Activated CD8-positive, alpha-beta memory T cell treated with anti-CD3 and anti-CD28 coated beads, Interleukin-2, amount 50 U/mL, for 1 hour (primary cell): Measurements from ENCODE around the gene CDT1.
"Not testable (repeated sequence)": the region's sequence is repeated elsewhere in the genome, so short reads cannot be mapped to it uniquely, and the experiment has no call there.

Experiments
- DNase-seq: peaks from one replicate; pipeline ENCODE4 v3.0.0-alpha.2; 2020; ENCODE audit errors: extremely low read depth

CDT1 gene

DNA sequence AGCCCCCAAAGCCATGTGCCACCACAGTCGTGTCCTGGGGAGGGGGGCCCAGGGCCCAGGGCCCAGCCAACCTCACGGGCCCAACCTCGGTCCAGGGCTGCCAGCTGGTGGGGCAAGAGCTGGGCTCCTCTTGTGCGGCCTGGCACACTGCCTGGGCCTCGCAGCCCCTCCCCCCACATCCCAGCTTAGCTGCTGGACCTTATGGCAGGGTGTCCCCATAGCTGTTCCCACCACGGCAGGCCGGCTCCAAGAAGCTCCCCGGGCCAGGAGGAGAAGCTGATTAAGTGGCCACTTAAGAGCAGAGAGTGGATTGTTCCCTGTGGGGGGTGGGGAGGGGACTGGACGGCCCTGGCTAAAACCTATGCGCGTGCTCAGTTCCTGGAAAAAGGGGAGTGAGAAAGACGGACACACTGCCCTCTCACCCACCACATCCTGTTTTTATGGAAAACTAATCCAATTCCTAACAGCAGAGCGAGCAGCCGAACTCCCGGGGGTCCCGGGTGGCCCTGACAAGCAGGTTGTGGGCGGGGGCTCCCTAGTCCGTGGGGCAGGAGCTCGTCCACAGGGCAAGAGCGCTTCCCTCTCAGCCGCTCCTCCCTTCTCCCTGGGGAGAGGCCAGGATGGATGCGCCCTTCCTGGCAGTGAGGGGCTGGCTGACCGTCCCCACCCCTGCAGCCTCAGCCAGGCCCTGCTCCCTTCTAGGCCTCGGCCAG is 35.4 kb upstream of the CDT1 start:
- DNase-seq: no peak

DNA sequence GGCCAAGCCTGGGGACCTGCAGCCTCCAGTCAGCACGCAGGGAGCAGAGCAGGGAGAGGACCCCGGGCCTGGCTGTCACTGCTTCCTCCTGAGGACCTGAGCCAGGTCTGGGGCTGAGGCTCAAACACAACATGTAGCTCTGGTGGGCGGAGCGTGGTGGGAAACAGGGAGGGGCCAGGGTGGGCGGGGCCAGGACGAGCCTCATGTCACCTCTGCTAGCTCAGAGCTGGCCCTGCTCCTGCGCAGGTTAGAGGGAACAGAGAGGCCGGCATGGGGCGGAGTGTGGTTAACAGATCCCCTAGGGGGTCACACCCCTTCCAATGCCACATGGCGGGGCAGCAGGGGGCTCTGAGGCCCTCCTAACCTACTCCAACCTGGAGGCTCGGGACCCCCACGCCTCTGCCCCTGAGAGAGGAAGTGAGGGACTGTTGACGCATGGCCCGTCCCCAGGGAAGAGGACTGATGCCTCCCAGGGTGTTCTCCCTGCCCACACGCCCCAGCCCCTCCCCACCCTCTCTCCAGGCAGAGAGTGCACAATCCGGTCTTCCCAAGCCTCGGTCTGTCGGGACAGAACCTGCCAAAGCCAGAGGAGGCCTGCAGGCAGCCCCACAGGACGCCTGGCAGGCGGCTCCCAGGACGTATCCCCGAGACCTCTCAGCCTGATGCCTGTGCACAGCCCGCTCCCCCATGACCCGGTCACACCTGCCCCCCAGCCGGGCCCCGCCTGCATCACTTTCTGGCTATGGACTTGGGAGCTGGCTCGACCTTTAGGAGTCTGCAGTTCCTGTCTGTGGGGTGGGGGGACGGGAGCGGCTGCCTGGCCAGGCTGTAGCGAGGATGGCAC is 33.8 kb upstream of the CDT1 start:
- DNase-seq: no peak

DNA sequence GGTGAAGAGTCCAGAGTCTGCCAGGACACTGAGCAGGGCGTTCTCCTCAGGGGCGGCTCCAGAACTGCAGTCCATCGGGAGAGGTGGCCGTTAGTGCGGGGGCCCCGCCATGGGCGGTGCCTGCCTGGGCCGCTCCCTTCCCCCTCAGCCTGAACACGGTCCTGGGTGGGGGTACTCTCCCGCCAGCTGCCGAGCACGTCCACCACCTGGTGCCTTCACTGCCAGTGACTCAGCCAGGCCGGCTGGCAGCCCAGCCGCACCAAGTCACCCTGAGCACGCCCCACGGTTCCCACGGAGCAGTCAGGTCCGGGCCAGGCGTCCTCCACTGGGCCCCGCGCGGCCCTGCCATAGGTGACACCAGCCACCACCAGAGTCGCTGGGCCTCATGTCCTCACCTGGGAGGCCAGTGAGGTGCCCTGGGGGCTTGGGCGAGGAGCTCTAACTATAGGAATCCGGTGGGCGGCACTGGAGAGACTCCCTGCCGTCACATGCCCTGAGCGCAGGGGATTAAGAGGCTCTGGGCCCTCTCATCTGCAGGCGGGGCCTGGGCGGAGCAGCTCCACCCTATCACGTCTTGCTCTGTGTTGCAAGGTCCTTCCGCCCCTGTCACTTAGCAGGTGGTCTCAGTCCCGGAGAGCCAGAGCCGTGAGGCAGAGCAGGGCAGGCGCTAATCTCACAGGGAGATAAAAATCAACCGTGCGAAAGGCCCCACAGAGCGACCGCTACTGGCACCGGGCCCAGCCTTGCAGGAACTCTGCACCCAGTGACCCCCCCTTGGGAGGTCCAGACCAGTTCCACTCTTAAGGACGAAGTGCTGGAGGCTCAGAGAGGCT is 32.9 kb upstream of the CDT1 start:
- DNase-seq: no peak

DNA sequence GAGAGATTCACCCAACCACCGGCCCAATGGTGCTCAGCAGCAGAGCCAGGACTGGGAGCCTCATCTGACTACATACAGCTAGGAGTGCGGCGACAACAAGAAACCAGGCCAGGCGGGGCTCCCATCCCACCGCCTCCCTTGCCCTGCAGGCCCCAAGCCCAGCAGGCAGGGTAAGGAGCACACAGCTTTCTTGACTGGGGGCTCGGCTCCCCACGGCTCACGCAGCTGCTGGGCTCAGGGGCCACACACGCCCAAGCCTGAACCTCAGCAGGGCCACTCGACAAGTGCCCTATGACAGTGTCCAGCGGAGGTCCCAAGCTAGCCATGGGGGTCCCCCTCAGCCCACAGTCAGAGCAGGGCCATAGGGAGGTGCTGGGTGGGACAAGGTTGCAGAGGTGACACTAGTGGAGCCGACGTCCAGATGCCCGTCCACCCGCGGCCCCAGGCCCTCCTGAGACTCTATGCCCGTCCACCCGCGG is 32.3 kb upstream of the CDT1 start:
- DNase-seq: no peak

DNA sequence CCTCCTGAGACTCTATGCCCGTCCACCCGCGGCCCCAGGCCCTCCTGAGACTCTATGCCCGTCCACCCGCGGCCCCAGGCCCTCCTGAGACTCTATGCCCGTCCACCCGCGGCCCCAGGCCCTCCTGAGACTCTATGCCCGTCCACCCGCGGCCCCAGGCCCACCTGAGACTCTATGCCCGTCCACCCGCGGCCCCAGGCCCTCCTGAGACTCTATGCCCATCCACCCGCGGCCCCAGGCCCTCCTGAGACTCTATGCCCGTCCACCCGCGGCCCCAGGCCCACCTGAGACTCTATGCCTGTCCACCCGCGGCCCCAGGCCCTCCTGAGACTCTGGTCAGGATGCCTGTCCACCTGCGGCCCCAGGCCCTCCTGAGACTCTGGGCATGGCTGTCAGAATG is 31.8 kb upstream of the CDT1 start:
- not testable (repeated sequence) for DNase-seq

DNA sequence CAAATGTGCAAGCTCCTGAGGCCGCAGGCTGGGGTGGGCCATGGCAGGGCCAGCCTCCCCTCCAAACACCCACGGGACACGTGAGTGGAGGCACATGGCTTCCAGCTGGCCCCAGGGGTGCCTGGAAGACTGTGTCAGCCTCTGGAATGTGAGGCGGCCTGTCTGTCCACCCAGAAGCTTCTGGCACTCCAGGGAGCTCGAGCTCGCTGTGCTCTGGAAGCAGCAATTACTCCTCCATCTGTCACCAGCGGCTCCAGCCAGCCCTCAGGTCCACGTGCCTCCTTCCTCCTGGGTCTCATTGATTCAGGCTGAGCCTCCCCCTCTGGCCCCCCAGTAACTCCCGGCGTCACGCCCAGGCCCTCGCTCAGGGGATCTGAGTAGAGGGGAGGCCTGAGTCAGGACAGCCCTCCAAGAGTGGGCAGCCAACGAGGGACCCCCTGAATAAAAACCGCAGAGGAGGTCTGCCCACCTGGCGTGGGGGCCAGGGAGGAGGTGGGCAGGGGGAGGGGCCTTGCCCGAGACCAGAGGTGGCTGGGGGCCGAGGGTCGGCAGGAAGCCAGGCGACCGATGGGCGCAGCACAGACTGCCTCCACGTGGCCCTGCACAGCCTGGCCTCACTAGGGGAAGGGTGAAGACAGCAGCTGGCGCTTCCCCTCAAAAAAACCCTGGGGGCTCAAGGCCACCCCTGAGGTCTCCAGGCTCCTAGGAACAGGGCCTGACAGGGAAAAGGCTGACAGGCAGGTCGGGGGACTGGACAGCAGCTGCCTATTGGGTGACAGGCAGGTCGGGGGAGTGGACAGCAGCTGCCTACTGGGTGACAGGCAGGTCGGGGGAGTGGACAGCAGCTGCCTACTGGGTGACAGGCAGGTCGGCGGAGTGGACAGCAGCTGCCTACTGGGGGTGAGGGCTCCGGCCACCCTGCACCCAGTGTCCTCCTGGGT is 30.4 kb upstream of the CDT1 start:
- no peak for DNase-seq

DNA sequence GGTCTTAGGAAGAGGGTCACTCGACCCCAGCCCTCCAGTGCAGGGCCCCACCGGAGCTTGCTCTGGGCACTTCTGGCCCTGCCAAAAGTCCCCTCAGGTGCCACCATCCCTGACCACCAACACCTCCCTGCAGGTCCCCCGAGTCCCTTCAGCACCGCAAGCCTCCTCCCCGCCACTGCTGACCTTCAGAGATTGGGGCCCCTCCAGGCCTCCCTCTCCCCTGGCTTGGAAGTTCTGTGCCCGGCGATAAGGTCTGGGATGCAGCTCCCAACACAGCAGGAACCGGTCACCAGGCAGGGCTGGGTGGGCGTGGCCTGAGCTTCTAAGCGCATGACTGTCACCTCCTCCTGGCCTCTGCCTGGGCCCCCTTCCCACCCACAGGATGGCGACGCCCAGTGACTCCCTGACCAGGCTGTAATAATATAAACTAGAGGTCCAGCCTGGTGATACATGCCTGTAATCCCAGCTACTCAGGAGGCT is 29.7 kb upstream of the CDT1 start:
- no peak for DNase-seq

DNA sequence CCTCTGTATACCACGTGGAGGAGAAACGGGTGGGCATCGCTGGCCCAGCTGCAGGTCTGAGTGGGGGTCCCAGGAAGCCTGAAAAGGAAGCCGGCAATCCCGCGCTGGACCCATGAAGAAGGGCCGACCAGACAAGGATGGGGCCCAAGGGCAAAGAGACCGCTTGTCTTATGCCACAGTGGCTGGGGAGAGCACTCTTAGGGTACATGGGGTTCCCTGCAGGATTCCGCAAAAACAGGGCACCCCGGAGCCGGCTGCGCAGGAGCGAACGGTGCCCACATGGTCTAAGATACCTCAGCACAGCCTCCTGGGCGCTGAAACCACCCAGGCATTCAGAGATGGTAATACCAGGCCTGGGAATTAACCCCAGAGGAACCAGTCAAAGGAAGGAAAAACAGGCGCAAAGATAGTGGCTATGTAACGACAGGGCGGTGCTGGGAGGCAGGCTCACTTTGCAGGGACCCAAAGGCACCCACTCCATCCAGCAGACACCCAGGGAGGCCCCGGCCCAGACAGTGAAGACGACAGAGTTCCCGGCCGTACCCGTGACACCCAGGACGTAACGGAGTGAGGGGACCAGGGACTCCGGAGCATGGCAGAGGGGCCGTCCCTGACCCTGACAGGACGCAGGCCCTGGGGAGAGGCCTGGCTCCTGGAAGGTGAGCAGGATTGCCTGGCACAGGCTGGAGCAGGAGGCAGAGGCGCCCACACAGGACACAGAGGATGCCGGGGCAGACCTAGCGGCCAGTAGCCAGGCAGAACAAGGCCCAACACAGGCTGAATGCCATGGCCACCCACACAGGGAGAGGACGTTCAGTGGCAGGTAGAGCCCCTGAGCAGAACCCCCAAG is 28.8 kb upstream of the CDT1 start:
- no peak for DNase-seq

DNA sequence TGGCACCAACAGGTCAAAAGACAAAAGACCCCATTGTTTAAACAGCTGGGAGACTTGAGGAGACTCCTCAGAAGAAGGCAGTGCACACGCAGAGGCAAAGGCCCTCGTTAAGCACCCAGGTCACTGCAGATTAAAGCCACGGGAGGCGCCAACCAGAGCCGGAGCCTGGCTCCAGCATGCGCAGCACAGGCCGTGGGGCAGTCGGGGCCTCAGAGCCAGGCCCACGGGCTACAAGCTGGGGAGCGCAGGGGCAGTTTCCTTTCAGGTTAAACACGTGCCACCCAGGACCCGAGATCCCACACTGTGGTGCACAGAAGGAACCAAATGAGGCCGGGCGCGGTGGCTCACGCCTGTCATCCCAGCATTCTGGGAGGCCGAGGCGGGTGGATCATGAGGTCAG is 27.8 kb upstream of the CDT1 start:
- no peak for DNase-seq

DNA sequence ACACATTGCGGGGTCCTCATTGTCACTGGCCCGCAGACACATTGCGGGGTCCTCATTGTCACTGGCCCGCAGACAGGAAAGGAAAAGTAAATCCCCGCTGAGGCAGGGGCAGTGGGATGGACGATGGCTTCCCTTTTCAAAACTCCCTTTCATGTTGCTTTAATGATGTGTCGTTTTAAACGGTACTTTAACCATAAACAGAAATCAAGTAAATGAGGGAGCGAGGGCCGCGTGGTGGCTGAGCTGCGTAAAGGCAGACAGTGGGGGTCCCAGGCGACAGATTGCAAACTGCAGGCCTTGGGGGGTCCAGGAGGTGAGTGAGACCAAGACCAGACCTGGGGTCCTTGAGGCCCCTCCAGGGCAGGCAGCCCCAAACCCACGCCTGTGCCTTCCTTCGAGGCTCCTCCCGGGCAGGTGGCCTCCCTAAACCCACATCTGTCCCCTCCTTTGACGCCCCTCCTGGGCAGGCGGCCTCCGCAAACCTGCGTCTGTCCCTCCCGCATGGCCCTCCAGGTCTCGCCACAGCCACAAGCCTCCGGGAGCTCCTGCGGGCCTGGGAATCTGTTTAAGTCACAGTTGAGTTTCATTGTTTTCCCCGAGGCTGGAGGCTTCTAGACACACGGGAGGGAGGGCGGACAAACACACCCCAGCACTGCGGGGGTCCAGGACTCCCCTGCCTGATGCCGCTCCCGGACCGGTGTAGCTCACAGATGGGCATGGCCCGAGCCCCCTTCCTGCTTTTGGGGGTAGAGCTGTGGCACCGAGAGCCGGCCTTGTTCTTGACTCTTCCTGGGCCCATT is 25.9 kb upstream of the CDT1 start:
- no peak for DNase-seq

DNA sequence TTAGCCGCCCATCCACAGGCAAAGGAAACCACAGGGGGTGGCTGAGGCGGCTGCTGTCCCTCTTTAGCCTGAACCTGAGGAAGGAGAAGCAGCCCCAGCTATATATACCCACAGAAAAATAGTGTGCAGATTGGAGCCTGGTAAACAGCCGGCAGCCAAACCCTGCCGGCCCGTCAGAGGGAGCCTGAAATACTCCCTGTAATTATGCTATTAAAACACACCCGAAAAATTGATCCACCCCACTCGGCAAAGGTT is 25.4 kb upstream of the CDT1 start:
- DNase-seq: no peak

DNA sequence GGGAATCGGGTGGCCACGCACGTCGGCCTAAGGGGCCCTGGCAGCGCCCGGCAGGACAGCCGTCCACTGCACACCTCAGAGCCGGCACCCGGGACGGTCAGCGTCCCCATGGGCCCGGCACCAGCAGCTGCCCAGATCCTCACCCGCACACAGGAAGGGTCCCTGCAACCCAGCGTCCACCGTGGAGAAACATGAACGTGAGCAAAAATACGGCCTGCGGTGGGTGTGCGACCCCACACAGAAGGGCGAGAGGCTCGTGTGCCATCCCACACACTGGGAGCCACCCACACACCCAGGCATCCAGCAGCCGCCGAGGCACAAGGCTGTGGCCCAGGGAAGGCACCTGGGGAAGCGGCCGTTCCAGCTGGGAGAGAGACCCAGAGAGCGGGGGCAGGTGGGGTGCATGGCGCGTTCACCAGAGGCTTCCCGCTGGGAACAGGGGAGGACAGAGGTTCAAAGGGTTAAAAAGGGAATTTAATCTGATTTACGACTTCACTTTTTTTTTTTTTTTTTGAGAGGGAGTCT is 25.0 kb upstream of the CDT1 start:
- no peak for DNase-seq

DNA sequence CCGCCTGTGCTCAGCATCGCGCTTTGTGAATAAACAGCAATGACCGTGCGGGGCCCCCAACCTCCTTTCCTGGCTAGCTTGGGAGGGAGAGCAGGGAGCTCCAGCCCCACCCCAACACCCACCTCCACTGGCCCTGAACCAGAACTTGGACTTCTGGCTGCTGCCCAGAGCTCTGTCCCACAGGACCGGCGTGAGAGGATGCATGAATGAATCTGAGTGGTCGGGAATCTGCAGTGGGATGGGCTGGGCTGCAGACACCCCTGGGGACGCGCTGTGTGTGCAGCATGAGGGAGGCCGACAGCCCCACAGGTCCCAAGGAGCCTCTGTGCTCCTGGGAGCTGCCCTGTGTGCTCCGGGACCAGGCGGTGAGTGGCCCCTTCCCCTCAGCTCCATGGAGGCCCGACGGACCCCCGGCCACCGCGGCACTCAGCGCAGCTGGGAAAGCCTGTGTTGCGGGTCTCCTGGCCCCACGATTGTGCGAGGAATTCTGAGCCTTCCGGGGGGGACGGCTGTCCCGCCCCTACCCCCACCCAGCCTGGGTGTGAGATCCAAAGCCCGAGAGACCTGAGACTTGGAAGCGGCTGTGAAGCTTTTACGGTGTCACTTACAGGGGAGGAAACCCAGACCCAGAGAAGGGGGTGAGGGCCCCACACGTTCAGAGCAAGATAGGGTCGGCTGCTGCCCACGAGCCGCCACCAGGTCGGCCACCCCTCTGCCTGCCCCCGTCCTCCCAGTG is 24.0 kb upstream of the CDT1 start:
- DNase-seq: no peak

DNA sequence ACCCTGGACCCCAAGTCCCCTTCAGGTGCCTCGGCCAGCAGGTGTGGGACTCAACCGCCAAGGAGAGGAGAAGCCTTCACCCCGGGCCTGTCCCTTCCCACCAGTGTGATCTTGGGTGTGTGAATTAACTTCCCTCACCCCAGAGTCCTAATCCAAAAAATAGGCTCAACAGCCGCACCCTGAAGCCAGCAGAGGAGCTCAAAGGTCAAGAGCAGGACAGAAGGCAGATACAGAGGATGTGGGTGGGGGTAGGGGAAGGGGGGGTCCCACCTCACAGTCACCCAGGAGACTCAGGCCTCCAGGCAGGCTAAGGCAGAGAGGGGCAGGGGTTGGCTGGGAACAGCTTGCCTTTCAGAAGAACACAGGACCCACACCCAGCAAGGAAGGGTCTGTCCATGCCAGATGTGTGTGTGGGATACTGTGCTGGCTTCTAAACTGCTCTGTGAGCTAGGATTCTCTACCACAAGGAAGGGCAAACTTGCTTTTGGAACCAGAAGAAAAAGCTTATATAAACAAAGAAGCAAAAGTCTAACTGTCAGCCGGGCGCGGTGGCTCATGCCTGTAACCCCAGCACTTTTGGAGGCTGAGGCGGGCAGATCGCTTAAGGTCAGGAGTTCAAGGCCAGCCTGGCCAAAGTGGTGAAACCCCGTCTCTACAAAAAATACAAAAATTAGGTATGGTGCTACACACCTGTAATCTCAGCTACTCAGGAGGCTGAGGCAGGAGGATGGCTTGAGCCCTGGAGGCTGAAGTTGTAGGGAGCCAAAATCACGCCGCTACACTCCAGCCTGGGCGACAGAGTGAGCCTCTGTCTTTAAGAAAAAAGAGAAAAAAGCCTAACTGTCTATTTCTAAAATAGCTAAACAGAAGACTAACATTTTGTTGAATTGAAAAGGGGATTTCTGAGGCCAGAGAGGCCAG is 23.2 kb upstream of the CDT1 start:
- no peak for DNase-seq

DNA sequence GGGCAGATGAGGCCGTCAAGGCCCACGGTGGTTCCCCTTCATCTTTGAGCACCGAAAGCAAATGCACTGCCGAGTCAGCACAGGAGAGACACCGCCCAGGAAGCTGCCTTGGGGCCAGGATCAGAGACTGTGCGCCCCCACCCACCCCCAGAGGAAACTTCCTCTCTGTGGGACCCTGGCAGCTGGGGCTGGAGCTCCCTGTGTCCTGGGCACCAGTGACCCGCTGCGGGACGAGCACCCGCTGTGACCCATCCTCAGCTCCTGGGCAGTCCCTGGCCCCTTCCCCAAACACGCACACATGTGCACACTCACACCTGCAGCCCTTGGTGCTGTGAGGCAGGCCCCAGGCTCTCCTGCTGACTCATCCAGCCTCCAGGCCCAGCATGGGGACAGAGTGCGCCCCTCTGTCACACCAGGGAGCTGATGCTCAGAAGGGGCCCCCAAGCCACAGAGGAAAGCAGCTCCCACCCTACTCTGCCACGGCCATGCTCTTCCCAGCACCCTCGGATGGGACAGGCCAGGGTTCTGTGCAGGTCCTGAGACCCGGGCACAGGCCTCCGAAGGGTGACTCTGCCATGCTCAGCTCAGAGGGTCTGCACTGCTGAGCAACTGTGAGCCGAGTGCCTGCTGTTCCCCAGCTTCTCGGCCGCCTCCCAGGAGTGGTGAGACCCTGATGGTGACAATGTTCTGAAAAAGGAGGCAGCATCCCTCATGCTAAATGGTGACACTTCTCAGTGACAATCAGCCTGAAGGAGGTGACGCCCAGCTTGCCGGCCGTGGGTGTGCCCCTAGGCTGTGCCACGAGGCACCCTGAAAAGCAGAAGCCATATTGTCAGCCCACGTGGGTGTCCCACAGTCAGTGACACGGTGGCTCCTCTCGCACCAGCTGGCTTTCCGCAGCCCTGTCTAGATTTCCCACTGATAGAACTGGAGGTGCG is 22.2 kb upstream of the CDT1 start:
- no peak for DNase-seq
